H1 (cell line): Measurements from ENCODE around the gene TDRD9. TPM values are rescaled to one million over a fixed set of nuclear protein-coding genes. Genes with fewer than 3 reads are reported as not detected.

Experiments used
- CTCF ChIA-PET: fragments of 300-600 bp; sonication (Branson Sonifier 250); formaldehyde crosslinking; loops from one replicate; lab custom pipeline; 2021; ENCODE audit not compliant: partially characterized antibody; lab: Charles Lee
- POLR2A ChIA-PET: fragments of 300-600 bp; sonication (Branson Sonifier 250); formaldehyde crosslinking; loops from one replicate; lab custom pipeline; 2021; ENCODE audit warnings: inconsistent platforms; ENCODE audit not compliant: partially characterized antibody; lab: Charles Lee
- DNase-seq, 2 experiments: peaks; one replicate each; pipeline versions ENCODE4 v3.0.0 to v3.0.0-alpha.2; 2010 to 2022; ENCODE audit warnings: low spot score in 2 of 2, low read depth in 1 of 2, mixed read lengths in 1 of 2
- FAIRE-seq: peaks from 2 replicates; lab custom pipeline; 2011; peaks lifted over from hg19 to GRCh38; lab: Jason Lieb, UNC
- H2AFZ ChIP-seq: 2 replicates; pipeline ENCODE4 v1.8.1; 2012; ENCODE audit warnings: low read length, inconsistent platforms
- H2AK5ac ChIP-seq: 2 replicates; pipeline ENCODE4 v1.6.1; 2013; ENCODE audit warnings: low read depth, low read length
- H2BK120ac ChIP-seq: replicated peaks from 2 replicates; pipeline ENCODE3; 2013; ENCODE audit warnings: low read depth, low read length, inconsistent platforms
- H2BK12ac ChIP-seq: 2 replicates; pipeline ENCODE4 v1.6.1; 2013; ENCODE audit warnings: low read depth, low read length
- H2BK15ac ChIP-seq: 2 replicates; pipeline ENCODE4 v1.6.1; 2013; ENCODE audit warnings: low read length
- H2BK20ac ChIP-seq: 2 replicates; pipeline ENCODE4 v1.6.1; 2013; ENCODE audit warnings: low read length
- H2BK5ac ChIP-seq: 2 replicates; pipeline ENCODE4 v1.6.1; 2013; ENCODE audit warnings: low read depth, low read length
- H3K14ac ChIP-seq: 2 replicates; pipeline ENCODE4 v1.6.1; 2013; ENCODE audit warnings: inconsistent platforms; ENCODE audit not compliant: insufficient read length
- H3K18ac ChIP-seq: 2 replicates; pipeline ENCODE4 v1.6.1; 2013; ENCODE audit warnings: low read length; ENCODE audit errors: extremely low read depth
- H3K23ac ChIP-seq: 2 replicates; pipeline ENCODE4 v1.6.1; 2013; ENCODE audit warnings: inconsistent platforms; ENCODE audit not compliant: insufficient read length
- H3K23me2 ChIP-seq: 2 replicates; pipeline ENCODE4 v1.6.1; 2013; ENCODE audit warnings: low read depth, low read length
- H3K27ac ChIP-seq: 2 replicates; pipeline ENCODE4 v1.6.1; 2011; ENCODE audit warnings: low read depth, low read length, inconsistent platforms
- H3K27me3 ChIP-seq, 4 experiments: replicated peaks in 1 of 4; 1 replicate in 1 of 4; 2 replicates in 3 of 4; pipeline versions ENCODE4 v1.6.1 to v1.8.1; 2011 to 2013; ENCODE audit warnings: low read length in 3 of 4, mild to moderate bottlenecking in 3 of 4, inconsistent platforms in 2 of 4, mixed read lengths in 2 of 4, moderate library complexity in 1 of 4; ENCODE audit not compliant: control insufficient read depth in 3 of 4, insufficient read depth in 3 of 4; ENCODE audit errors: extremely low read depth in 1 of 4
- H3K36me3 ChIP-seq, 4 experiments: 2 replicates each; pipeline versions ENCODE4 v1.6.1 to v1.8.1; 2011 to 2013; ENCODE audit warnings: mild to moderate bottlenecking in 4 of 4, low read length in 3 of 4, moderate library complexity in 2 of 4, control low read depth in 1 of 4, inconsistent platforms in 1 of 4; ENCODE audit not compliant: insufficient read depth in 4 of 4, control insufficient read depth in 2 of 4
- H3K4ac ChIP-seq: replicated peaks from 2 replicates; pipeline ENCODE3; 2013; ENCODE audit warnings: low read length, low read depth, mixed read lengths, inconsistent platforms; ENCODE audit not compliant: insufficient read length
- H3K4me1 ChIP-seq, 4 experiments: replicated peaks in 1 of 4; 1 replicate in 1 of 4; 2 replicates in 3 of 4; pipeline versions ENCODE4 v1.6.1 to v1.8.1; 2011 to 2013; ENCODE audit warnings: low read length in 3 of 4, inconsistent platforms in 2 of 4, mixed read lengths in 1 of 4; ENCODE audit not compliant: insufficient read depth in 4 of 4, control insufficient read depth in 3 of 4
- H3K4me2 ChIP-seq, 2 experiments: 2 replicates each; pipeline versions ENCODE4 v1.6.1 to v1.8.1; 2011 to 2013; ENCODE audit warnings: low read depth in 2 of 2, low read length in 2 of 2, control low read depth in 1 of 2, inconsistent platforms in 1 of 2, mild to moderate bottlenecking in 1 of 2; ENCODE audit not compliant: insufficient read depth in 1 of 2
- H3K4me3 ChIP-seq, 4 experiments: fragments of 200-600, 300-600 bp in 1 of 4; sonication (generic), shearing (Covaris generic), sonication (Bioruptor Twin) in 1 of 4; 2 replicates each; pipeline versions ENCODE4 v1.5.1 to v1.8.1; 2011 to 2016; ENCODE audit warnings: low read length in 4 of 4, low read depth in 3 of 4, control low read depth in 2 of 4, inconsistent platforms in 2 of 4, mild to moderate bottlenecking in 2 of 4, mixed read lengths in 1 of 4, moderate library complexity in 1 of 4; ENCODE audit not compliant: insufficient read depth in 2 of 4; ENCODE audit errors: extremely low read depth in 1 of 4
- H3K56ac ChIP-seq: replicated peaks from 2 replicates; pipeline ENCODE3; 2013; ENCODE audit warnings: low read depth, mild to moderate bottlenecking, mixed read lengths, low read length, inconsistent platforms; ENCODE audit not compliant: insufficient read length
- H3K79me1 ChIP-seq: 2 replicates; pipeline ENCODE4 v1.6.1; 2013; ENCODE audit warnings: low read depth, low read length, control low read depth
- H3K79me2 ChIP-seq, 2 experiments: 2 replicates each; pipeline versions ENCODE4 v1.6.1 to v1.8.1; 2012 to 2013; ENCODE audit warnings: low read length in 2 of 2, mild to moderate bottlenecking in 2 of 2, inconsistent platforms in 1 of 2; ENCODE audit not compliant: insufficient read depth in 2 of 2, control insufficient read depth in 1 of 2
- H3K9ac ChIP-seq, 4 experiments: replicated peaks in 1 of 4; 1 replicate in 1 of 4; 2 replicates in 3 of 4; pipeline versions ENCODE4 v1.6.1 to v1.8.1; 2011 to 2013; ENCODE audit warnings: low read depth in 3 of 4, low read length in 3 of 4, control low read depth in 2 of 4, mild to moderate bottlenecking in 2 of 4, moderate library complexity in 2 of 4, inconsistent platforms in 1 of 4; ENCODE audit errors: extremely low read depth in 1 of 4
- H3K9me3 ChIP-seq, 2 experiments: 2 replicates each; pipeline versions ENCODE4 v1.6.1 to v1.8.1; 2012 to 2013; ENCODE audit warnings: mild to moderate bottlenecking in 2 of 2, moderate library complexity in 2 of 2, control low read depth in 1 of 2, inconsistent platforms in 1 of 2, low read depth in 1 of 2, low read length in 1 of 2, mixed read lengths in 1 of 2; ENCODE audit not compliant: insufficient read depth in 2 of 2
- H4K20me1 ChIP-seq, 2 experiments: replicated peaks in 1 of 2; 2 replicates each; pipeline versions ENCODE3 to v1.8.1; 2011 to 2013; ENCODE audit warnings: inconsistent platforms in 2 of 2, low read length in 2 of 2, mild to moderate bottlenecking in 1 of 2; ENCODE audit not compliant: insufficient read depth in 2 of 2, control insufficient read depth in 1 of 2
- H4K5ac ChIP-seq: 2 replicates; pipeline ENCODE4 v1.6.1; 2013; ENCODE audit warnings: low read length, low read depth, mixed read lengths, inconsistent platforms; ENCODE audit not compliant: insufficient read length
- H4K8ac ChIP-seq: 2 replicates; pipeline ENCODE4 v1.8.0; 2013; ENCODE audit warnings: mild to moderate bottlenecking, moderate library complexity, low read length, inconsistent platforms; ENCODE audit not compliant: insufficient read depth; ENCODE audit errors: extremely low read depth
- H4K91ac ChIP-seq: replicated peaks from 2 replicates; pipeline ENCODE3; 2013; ENCODE audit warnings: low read length, mixed read lengths, inconsistent platforms; ENCODE audit not compliant: insufficient read length
- ATF2 ChIP-seq: IDR thresholded peaks from 2 replicates; pipeline ENCODE4 v1.6.1; 2012; ENCODE audit warnings: low read length, inconsistent platforms
- BRCA1 ChIP-seq: IDR thresholded peaks from 2 replicates; pipeline ENCODE4 v1.6.1; 2012; ENCODE audit warnings: low read depth, low read length, improper control_type of control experiment
- CTCF ChIP-seq, 3 experiments: IDR thresholded peaks; 1 replicate in 2 of 3; 2 replicates in 1 of 3; pipeline versions ENCODE4 v1.5.1 to v1.6.1; 2011; ENCODE audit warnings: low read length in 3 of 3, mild to moderate bottlenecking in 3 of 3, inconsistent platforms in 2 of 3, low read depth in 1 of 3, moderate library complexity in 1 of 3; ENCODE audit not compliant: insufficient read depth in 1 of 3; ENCODE audit errors: control extremely low read depth in 1 of 3
- NRF1 ChIP-seq: IDR thresholded peaks from 2 replicates; pipeline ENCODE4 v1.6.1; 2011; ENCODE audit warnings: mild to moderate bottlenecking, low read depth, low read length, improper control_type of control experiment
- RAD21 ChIP-seq, 2 experiments: IDR thresholded peaks in 1 of 2; conservative IDR thresholded peaks in 1 of 2; 2 replicates each; pipeline ENCODE4 v1.6.1; 2011; ENCODE audit warnings: low read depth in 2 of 2, low read length in 2 of 2, improper control_type of control experiment in 1 of 2, inconsistent platforms in 1 of 2, mild to moderate bottlenecking in 1 of 2, moderate library complexity in 1 of 2
- RFX5 ChIP-seq: IDR thresholded peaks from 2 replicates; pipeline ENCODE4 v1.6.1; 2011; ENCODE audit warnings: low read depth, low read length, improper control_type of control experiment, borderline replicate concordance
- SIN3A ChIP-seq, 2 experiments: IDR thresholded peaks in 1 of 2; conservative IDR thresholded peaks in 1 of 2; 2 replicates each; pipeline ENCODE4 v1.6.1; 2011 to 2012; ENCODE audit warnings: low read length in 2 of 2, improper control_type of control experiment in 1 of 2, low read depth in 1 of 2, mild to moderate bottlenecking in 1 of 2
- YY1 ChIP-seq: IDR thresholded peaks from 2 replicates; pipeline ENCODE4 v1.6.1; 2011; ENCODE audit warnings: low read depth, mild to moderate bottlenecking, low read length
- WGBS, 2 experiments: shearing (Covaris generic) in 1 of 2; methylation state at CpG; one replicate each; pipeline versions ENCODE4 v1.1.6 to v1.1.7; 2013 to 2015; ENCODE audit warnings: low lambda C conversion rate in 2 of 2, mixed read lengths in 2 of 2, inconsistent platforms in 1 of 2, low coverage in 1 of 2, missing lambda C conversion rate in 1 of 2; ENCODE audit not compliant: insufficient replicate concordance in 2 of 2, insufficient coverage in 1 of 2, insufficient read length in 1 of 2; ENCODE audit errors: extremely low coverage in 1 of 2, missing lambda C conversion rate in 1 of 2; 5-methylcytosine and 5-hydroxymethylcytosine counted together
- polyA plus RNA-seq, 7 experiments: library from polyadenylated mRNA; depleted of rRNA in 3 of 7; stranded (reverse) in 5 of 7; unstranded in 2 of 7; fragments of >200 nt in 5 of 7; fragments of 200-250 nt in 2 of 7; gene quantifications; 1 replicate in 5 of 7; 2 replicates in 1 of 7; 4 replicates in 1 of 7; pipeline versions ENCODE4 v1.2.1 to v1.2.3, GENCODE V29; 2011 to 2013; ENCODE audit warnings: missing spikeins in 2 of 7, mixed read lengths in 2 of 7
- total RNA-seq: library from RNA; stranded (reverse); fragmentation: NEBNext Ultra II Directional; extraction: Animal tissue kit (Norgen Biotek cat#: 25700); gene quantifications from 2 replicates; pipeline ENCODE4 v1.2.1, GENCODE V29; 2021

The TDRD9 gene
- total and polyA plus RNA-seq, 2 of the 8 experiments (the other 6 are each of a cell fraction or from before 2014, with no cell fraction given), result not detected

GRCh38 chr14:103930051-103930604 lies 1.9 kb downstream of the TDRD9 start:
- Histone ChIP-seq H2BK20ac (no peak overlapping the region), H4K8ac (no peak overlapping the region), H3K4me2 (no peak overlapping the region), H4K20me1 (no peaks in the 10 kb centered on the region), H3K4me3 (no peak overlapping the region), H3K79me2 (no peaks in the 10 kb centered on the region), H3K9ac (no peak overlapping the region), H3K14ac (no peak overlapping the region), H3K23me2 (0 out of 2 replicates have a peak, but pooled peaks cover under 1% of the 10 kb centered on the region), H3K4me1 (no peaks in the 10 kb centered on the region), H4K5ac (no peak overlapping the region), H2AFZ (no peak overlapping the region), H3K4ac (no peak overlapping the region), H3K36me3 (no peaks in the 10 kb centered on the region), H2BK5ac (no peak overlapping the region), H3K79me1 (no peaks in the 10 kb centered on the region; the same call in 1 of the 2 replicates), H3K56ac (no peak overlapping the region), H3K23ac (no peak overlapping the region), H3K18ac (no peak overlapping the region), H2BK15ac (no peak overlapping the region), H3K9me3 (peaks cover 0 to 5% of the 10 kb centered on the region in 2 experiments; a peak in 1 of 4 replicates), H2BK12ac (no peak overlapping the region), H4K91ac (no peak overlapping the region), H2BK120ac (no peak overlapping the region), H3K27ac (no peak overlapping the region), H2AK5ac (no peak overlapping the region), H3K27me3 (no peaks in the 10 kb centered on the region)
- ChIA-PET CTCF (interaction anchor here (1.0 to 1.5 kb wide), 4 partner anchors 10 to 49 kb away, joined by 3 to 4 read pairs (median 3); partner anchors contain the start of gene RD3L), POLR2A (interaction anchor here (1.2 kb wide), 1 partner anchor 12 kb away, joined by 3 read pairs; the partner anchor contains the start of gene RD3L)
- no peak for DNase-seq
- 92% methylated on average over 14 of the region's 14 CpGs; no CpG with 5 or more reads in 1 of the 2 experiments for WGBS, 2 experiments
- FAIRE-seq, result no peak
- TF ChIP-seq ATF2 (no peak), SIN3A (conservative IDR thresholded peaks at IDR 0.05 in 1 of 2, IDR thresholded peaks at IDR 0.05 in 1 of 2; ENCODE audit: low read depth in 1 of 2, low read length in 2 of 2) (no peak), NRF1 (no peak), BRCA1 (no peak), RAD21 (IDR thresholded peaks at IDR 0.05 in 1 of 2, conservative IDR thresholded peaks at IDR 0.05 in 1 of 2; ENCODE audit: low read depth in 2 of 2, low read length in 2 of 2) (no peak), RFX5 (no peak), CTCF (IDR thresholded peaks at IDR 0.05; ENCODE audit: control extremely low read depth in 1 of 3, insufficient read depth in 1 of 3, low read depth in 1 of 3, low read length in 3 of 3) (no peak), YY1 (no peak)
